ENCODE data around the gene NPFF. TPM values are rescaled to one million over a fixed set of nuclear protein-coding genes. Genes with fewer than 3 reads are reported as not detected.
A peak's percentile ranks its signal among the peaks of the same experiment; 100 is the strongest.

The NPFF gene
- polyA plus RNA-seq, 1 experiment: not detected

GRCh38 chr12:53463802-53464560 lies 43.3 kb downstream of the NPFF start:
- no peak overlapping the region for H3K27ac ChIP-seq (ENCODE audit: low read depth, low read length)
- ChIA-PET CTCF (interaction anchor here (1.0 to 1.2 kb wide), 2 partner anchors 44 to 119 kb away, joined by 3 to 4 read pairs; no protein-coding TSS in a partner anchor), POLR2A (interaction anchor here (1.1 to 1.4 kb wide), 2 partner anchors 11 to 14 kb away, joined by 7 to 8 read pairs; no protein-coding TSS in a partner anchor)
- no peaks in the 10 kb centered on the region for H3K9me3 ChIP-seq (ENCODE audit: control insufficient read depth, insufficient read depth, low read length)
- no peak for DNase-seq (ENCODE audit: low read depth, low spot score)
- TF ChIP-seq CTCF (IDR thresholded peaks at IDR 0.05; ENCODE audit: low read depth, low read length): no peak
- no peaks in the 10 kb centered on the region for H3K27me3 ChIP-seq (ENCODE audit: control insufficient read depth, insufficient read depth, low read length)
- no peak overlapping the region for H3K4me3 ChIP-seq (ENCODE audit: low read depth, low read length)

GRCh38 chr12:53462935-53463334 lies 44.3 kb downstream of the NPFF start:
- Histone ChIP-seq H3K27me3 (ENCODE audit: control insufficient read depth, insufficient read depth, low read length) (no peaks in the 10 kb centered on the region), H3K9me3 (ENCODE audit: control insufficient read depth, insufficient read depth, low read length) (no peaks in the 10 kb centered on the region), H3K4me3 (ENCODE audit: low read depth, low read length) (no peak overlapping the region), H3K27ac (ENCODE audit: low read depth, low read length) (peak overlapping the region; percentile 0)
- no peak for DNase-seq (ENCODE audit: low read depth, low spot score)
- TF ChIP-seq CTCF (IDR thresholded peaks at IDR 0.05; ENCODE audit: low read depth, low read length): no peak
- CTCF ChIA-PET: interaction anchor here (0.6 to 1.0 kb wide), 2 partner anchors 10 to 14 kb away, joined by 3 to 5 read pairs; no protein-coding TSS in a partner anchor
- POLR2A ChIA-PET: no interaction called here

- no peak for TF ChIP-seq CTCF (IDR thresholded peaks at IDR 0.05; ENCODE audit: low read depth, low read length)
- no peaks in the 10 kb centered on the region for H3K9me3 ChIP-seq (ENCODE audit: control insufficient read depth, insufficient read depth, low read length)
- no peak overlapping the region for H3K4me3 ChIP-seq (ENCODE audit: low read depth, low read length)
- POLR2A ChIA-PET: interaction anchor here (1.2 kb wide), 1 partner anchor 11 kb away, joined by 3 read pairs; no protein-coding TSS in a partner anchor
- H3K27me3 ChIP-seq (ENCODE audit: control insufficient read depth, insufficient read depth, low read length): no peaks in the 10 kb centered on the region
- CTCF ChIA-PET: no interaction called here
- H3K27ac ChIP-seq (ENCODE audit: low read depth, low read length): no peak overlapping the region
- no peak for DNase-seq (ENCODE audit: low read depth, low spot score)
These were observed 45.7 kb downstream of the NPFF start for GRCh38 chr12:53461591-53461990.

GRCh38 chr12:53461059-53461458 lies 46.2 kb downstream of the NPFF start:
- Histone ChIP-seq H3K27ac (ENCODE audit: low read depth, low read length) (no peak overlapping the region), H3K27me3 (ENCODE audit: control insufficient read depth, insufficient read depth, low read length) (no peaks in the 10 kb centered on the region), H3K4me3 (ENCODE audit: low read depth, low read length) (no peak overlapping the region), H3K9me3 (ENCODE audit: control insufficient read depth, insufficient read depth, low read length) (no peaks in the 10 kb centered on the region)
- POLR2A ChIA-PET: interaction anchor here (1.2 kb wide), 1 partner anchor 11 kb away, joined by 3 read pairs; no protein-coding TSS in a partner anchor
- TF ChIP-seq CTCF (IDR thresholded peaks at IDR 0.05; ENCODE audit: low read depth, low read length): no peak
- CTCF ChIA-PET: interaction anchor here (0.6 kb wide), 1 partner anchor 196 kb away, joined by 3 read pairs; no protein-coding TSS in a partner anchor
- DNase-seq (ENCODE audit: low read depth, low spot score): no peak

GRCh38 chr12:53459097-53459496 lies 48.2 kb downstream of the NPFF start:
- no peak for DNase-seq (ENCODE audit: low read depth, low spot score)
- no peaks in the 10 kb centered on the region for H3K27me3 ChIP-seq (ENCODE audit: control insufficient read depth, insufficient read depth, low read length)
- no peak overlapping the region for H3K4me3 ChIP-seq (ENCODE audit: low read depth, low read length)
- no peak for TF ChIP-seq CTCF (IDR thresholded peaks at IDR 0.05; ENCODE audit: low read depth, low read length)
- ChIA-PET CTCF (interaction anchor here (1.2 kb wide), 1 partner anchor 107 kb away, joined by 3 read pairs; no protein-coding TSS in a partner anchor), POLR2A (interaction anchor here (1.6 kb wide), 1 partner anchor 17 kb away, joined by 11 read pairs; no protein-coding TSS in a partner anchor)
- no peaks in the 10 kb centered on the region for H3K9me3 ChIP-seq (ENCODE audit: control insufficient read depth, insufficient read depth, low read length)
- no peak overlapping the region for H3K27ac ChIP-seq (ENCODE audit: low read depth, low read length)
